ENCODE measurements around the gene MAP3K7.

The MAP3K7 gene

DNA sequence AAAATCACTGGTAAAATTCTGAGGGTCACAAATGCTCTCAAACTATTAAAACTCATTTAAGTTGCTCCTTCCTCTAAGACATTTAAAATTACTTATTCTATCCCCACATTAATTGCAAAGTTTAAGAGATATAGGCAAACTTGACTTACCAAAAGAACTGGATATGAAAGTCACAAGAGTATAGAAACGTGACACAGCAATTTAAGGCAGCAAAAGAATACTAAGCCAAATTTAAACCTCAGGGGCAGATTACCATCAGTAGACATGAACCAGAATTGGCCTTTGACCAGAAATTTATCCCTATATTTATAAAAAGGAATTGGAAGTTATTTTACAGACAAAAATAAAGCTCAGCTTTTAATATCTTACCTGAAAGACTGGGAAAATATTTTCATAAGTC lies 56.0 kb downstream of the MAP3K7 start:
- DNase-seq (ENCODE audit: low read depth in 2 of 2), result no peak

- DNase-seq (ENCODE audit: low read depth in 2 of 2), result no peak
Observed at GRCh38 chr6:90525421-90525820, 61.5 kb downstream of the MAP3K7 start.

- DNase-seq (ENCODE audit: low read depth in 2 of 2), result no peak
Observed at GRCh38 chr6:90523779-90524310, 63.0 kb downstream of the MAP3K7 start.

DNA sequence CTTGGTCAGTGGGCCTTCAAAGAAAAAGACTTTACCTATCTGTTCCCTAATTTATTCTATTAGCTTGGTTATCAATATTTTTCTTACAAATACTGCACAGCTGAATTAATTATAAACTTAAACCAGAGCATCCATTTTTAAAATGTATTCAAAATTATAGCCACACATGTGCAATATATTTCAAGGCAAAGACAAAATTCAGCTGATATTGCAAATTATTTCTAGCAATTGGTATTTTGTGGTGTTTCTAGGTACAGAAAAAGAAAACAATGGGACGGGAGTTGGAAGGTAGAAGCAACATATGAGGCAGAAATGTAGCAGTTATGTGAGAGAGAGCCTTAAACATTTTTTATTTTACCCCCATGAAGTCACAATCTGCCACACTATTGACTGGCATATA lies 64.9 kb downstream of the MAP3K7 start:
- DNase-seq (ENCODE audit: low read depth in 2 of 2), result no peak

- DNase-seq (ENCODE audit: low read depth in 2 of 2), result no peak
Observed at GRCh38 chr6:90516074-90516660, 70.7 kb downstream of the MAP3K7 start.

DNA sequence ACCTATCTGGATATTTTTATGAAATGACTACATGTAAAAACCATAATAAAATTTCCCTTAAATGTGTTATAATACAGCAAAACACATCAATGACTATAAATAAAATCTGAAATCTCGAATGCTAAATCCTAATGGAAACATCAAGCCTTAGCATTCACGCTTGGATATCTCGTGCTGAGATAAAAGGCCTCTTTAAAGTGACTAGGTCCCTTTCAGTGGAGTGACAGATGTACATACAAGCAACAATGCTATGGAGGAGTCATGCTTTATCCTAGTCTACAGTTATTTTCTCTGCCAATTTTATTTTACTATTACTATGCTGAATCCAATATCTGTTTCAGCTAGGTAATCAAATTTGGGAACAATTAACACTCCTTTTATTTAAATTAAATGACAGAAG lies 72.4 kb downstream of the MAP3K7 start:
- no peak for DNase-seq (ENCODE audit: low read depth in 2 of 2)

DNA sequence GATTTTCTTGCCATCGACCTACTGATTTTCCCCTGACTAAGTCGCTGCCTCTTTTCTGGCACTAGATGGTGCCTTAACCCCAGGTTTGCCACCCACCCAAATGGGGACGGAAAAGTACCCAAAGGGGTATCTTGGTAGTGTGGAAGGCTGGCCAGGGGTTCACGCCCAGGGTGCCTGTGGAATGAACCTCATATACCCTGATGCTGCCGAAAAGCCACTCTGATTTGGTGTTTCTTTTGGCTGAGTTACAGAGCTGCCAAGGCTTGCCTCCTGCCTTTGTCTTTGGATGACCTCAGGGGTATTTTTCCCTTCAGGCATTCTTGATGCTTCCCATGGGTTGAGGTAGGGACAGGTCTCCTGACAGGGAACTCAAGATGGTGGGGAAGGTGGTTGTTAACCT lies 78.1 kb downstream of the MAP3K7 start:
- no peak for DNase-seq (ENCODE audit: low read depth in 2 of 2)

GRCh38 chr6:90502866-90503407 lies 83.9 kb downstream of the MAP3K7 start:
- no peak for DNase-seq (ENCODE audit: low read depth in 2 of 2)

DNA sequence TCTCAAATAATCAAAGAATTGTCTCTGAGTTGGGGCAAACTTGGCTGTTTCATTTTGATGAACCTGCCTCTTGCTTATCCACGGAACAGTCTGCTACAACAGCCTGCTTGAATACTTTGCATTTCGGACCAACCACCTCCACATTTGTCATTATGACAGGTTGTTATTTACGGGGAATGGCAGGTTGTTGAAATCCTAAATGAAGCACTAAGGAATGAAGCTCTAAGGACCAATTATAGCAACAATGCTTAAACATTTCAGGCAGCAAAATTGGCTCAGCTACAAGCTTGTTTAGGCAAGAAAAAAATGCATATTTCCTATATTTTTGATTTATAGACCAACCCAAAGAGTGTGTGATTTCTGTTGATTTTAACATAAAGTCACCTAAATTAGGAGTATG lies 84.5 kb downstream of the MAP3K7 start:
- no peak for DNase-seq (ENCODE audit: low read depth in 2 of 2)

- DNase-seq (ENCODE audit: low read depth in 2 of 2), result no peak
Observed at GRCh38 chr6:90500458-90500857, 86.4 kb downstream of the MAP3K7 start.

DNA sequence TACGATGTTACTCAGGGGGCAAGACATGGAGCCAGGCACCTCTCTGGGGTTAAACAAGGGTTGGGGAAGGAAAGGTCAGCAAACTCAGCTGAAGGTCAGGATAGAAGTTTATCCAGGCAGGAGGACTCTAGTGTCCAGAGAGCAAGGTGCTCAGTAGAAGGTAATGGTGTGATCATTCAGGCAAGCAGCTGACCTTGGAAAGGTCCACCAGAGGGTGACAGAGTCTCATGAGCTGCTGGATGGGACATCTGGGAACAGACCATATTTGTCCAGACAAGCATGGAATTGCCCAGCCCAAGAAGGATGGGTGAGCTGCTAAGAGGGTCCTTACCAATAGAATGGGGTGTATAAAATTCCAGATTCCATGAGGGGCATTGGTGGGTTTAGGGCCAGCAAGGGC lies 89.5 kb downstream of the MAP3K7 start:
- no peak for DNase-seq (ENCODE audit: low read depth in 2 of 2)

- DNase-seq (ENCODE audit: low read depth in 2 of 2), result no peak
Observed at GRCh38 chr6:90496258-90497016, 90.4 kb downstream of the MAP3K7 start.

- no peak for DNase-seq (ENCODE audit: low read depth in 2 of 2)
Observed at GRCh38 chr6:90495216-90495817, 91.6 kb downstream of the MAP3K7 start.

GRCh38 chr6:90494067-90494780 lies 92.6 kb downstream of the MAP3K7 start:
- DNase-seq (ENCODE audit: low read depth in 2 of 2), result no peak

DNA sequence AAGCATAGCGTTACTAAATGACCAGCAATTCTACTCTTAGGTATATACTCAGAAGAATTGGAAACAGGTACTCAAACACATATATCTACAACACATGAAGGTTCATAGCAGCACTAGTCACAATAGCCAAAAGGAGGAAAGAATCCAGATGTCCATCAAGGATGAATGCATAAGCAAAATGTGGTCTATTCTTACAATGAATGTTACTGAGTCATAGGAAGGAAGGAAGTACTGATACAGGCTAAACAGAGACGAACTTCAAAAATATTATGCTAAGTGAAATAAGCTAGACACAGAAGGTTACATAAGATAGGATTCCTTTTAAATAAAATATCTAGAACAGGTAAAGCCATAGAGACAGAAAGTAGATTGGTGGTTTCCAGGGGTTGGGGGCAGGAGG lies 93.5 kb downstream of the MAP3K7 start:
- no peak for DNase-seq (ENCODE audit: low read depth in 2 of 2)

DNA sequence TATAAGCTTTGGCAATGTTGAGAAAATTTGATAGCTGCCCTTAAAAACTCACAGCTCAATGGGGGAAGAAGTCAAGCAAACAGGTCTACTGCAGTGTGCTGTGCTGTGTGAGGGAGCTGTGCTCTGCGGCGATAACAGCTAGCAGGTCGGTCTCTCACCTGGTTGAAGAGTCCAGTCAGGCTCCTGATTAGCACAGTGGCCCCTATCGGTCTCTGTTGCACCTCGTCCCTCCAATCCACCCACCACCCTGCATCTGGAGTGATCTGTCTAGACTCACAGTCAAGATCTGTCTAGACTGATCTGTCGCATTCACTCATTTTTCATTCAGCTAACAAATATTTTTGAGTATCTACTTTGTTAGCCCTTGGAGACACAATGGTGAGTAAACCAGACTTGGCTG lies 94.1 kb downstream of the MAP3K7 start:
- DNase-seq (ENCODE audit: low read depth in 2 of 2), result no peak

DNA sequence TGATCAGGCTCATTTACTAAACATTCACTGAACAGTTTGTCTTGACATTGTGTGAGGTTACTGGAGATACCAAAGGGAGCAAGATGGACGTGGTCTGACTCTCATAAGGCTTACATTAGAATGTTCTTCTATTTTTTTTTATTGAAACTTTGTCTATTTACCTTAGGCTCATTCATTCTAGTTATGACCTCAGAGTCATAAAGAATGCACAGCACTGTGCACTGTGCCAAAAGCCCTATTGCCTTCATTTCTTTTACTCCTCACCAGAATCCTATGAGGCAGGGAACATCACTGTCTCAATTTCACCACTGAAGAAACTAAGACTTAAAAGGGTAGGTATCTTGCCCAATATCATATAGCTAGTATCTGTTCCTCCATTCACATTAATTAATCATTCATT lies 94.5 kb downstream of the MAP3K7 start:
- DNase-seq (ENCODE audit: low read depth in 2 of 2), result no peak

- no peak for DNase-seq (ENCODE audit: low read depth in 2 of 2)
Observed at GRCh38 chr6:90490030-90490716, 96.7 kb downstream of the MAP3K7 start.

- no peak for DNase-seq (ENCODE audit: low read depth in 2 of 2)
Observed at GRCh38 chr6:90488816-90489215, 98.1 kb downstream of the MAP3K7 start.

- no peak for DNase-seq (ENCODE audit: low read depth in 2 of 2)
Observed at GRCh38 chr6:90485635-90486277, 101.1 kb downstream of the MAP3K7 start.

GRCh38 chr6:90484903-90485302 lies 102.0 kb downstream of the MAP3K7 start:
- no peak for DNase-seq (ENCODE audit: low read depth in 2 of 2)
